Heart left ventricle (tissue), 13 donors: Measurements from ENCODE around the gene CPNE2.

Experiments
- CTCF ChIP-seq, 12 donors: fragments of 200-600 bp; sonication (generic) in 4 of 12; IDR thresholded peaks; one replicate each; pipeline versions ENCODE4 v1.5.0 to v1.8.0; 2018 to 2022; ENCODE audit warnings: antibody characterized with exemption in 12 of 12, mild to moderate bottlenecking in 5 of 12
- POLR2A ChIP-seq, 2 donors: fragments of 450-650 bp; IDR thresholded peaks; one replicate each; pipeline ENCODE4 v1.6.1; 2017; ENCODE audit warnings: antibody characterized with exemption in 2 of 2, mild to moderate bottlenecking in 2 of 2, moderate library complexity in 2 of 2
- donor health status: ischemic (EF 13 %, LVEDD 7.1; RV severe dilation, severe dysfunction).
- donor health status: DM: no; HTN: yes; CAD: no.
- donor health status: DM: no; HTN: no; CAD: no.
- donor health status: ischemic (EF 25% LVEDD 6.9; RV normal size, moderate dysfunction).
- donor health status: ischemic (EF 25% LVEDD 5.7; RV mildly dilated, moderate dysfunction).
- donor health status: ischemic (EF 35%, LVEDD 5.7; RV mildly dilated, moderate dysfunction).
- donor health status: nonischemic (EF 11% LVEDD 7.7; RV severe dilation, severe dysfunction).
- donor health status: DM: yes; HTN: yes; CAD: no.
- donor health status: PGD.
- donor health status: ischemic (EF 29% LVEDD 5.4; RV normal size, mild dysfunction).
- donor health status: nonischemic (EF 23%, LVEDD 6.1; RV moderate dilation, normal function).

- TF ChIP-seq CTCF (IDR thresholded peaks at IDR 0.05), result no peak
- TF ChIP-seq POLR2A (IDR thresholded peaks at IDR 0.05), result no peak
Observed at GRCh38 chr16:57089406-57089805, 3.0 kb upstream of the CPNE2 start.
